SJCRH30 (cell line): ENCODE data around the gene MYLK4. TPM values are rescaled to one million over a fixed set of nuclear protein-coding genes. Genes with fewer than 3 reads are reported as not detected.

ENCODE experiments used
- DNase-seq, 2 experiments: peaks; one replicate each; pipeline ENCODE4 v3.0.0-alpha.2; 2015 to 2020
- H3K27ac ChIP-seq: fragments of 250-450 bp; sonication (Bioruptor Pico); 2 replicates; pipeline ENCODE4 v1.5.1; 2020; ENCODE audit warnings: mild to moderate bottlenecking, moderate library complexity
- H3K27me3 ChIP-seq: fragments of 250-450 bp; sonication (Bioruptor Pico); 2 replicates; pipeline ENCODE4 v1.5.1; 2020; ENCODE audit warnings: mild to moderate bottlenecking, moderate library complexity
- H3K36me3 ChIP-seq: fragments of 250-450 bp; sonication (Bioruptor Pico); 2 replicates; pipeline ENCODE4 v1.5.1; 2020; ENCODE audit warnings: mild to moderate bottlenecking, moderate library complexity
- H3K4me1 ChIP-seq: fragments of 250-450 bp; sonication (Bioruptor Pico); 2 replicates; pipeline ENCODE4 v1.5.1; 2020; ENCODE audit warnings: mild to moderate bottlenecking, moderate library complexity
- H3K4me3 ChIP-seq: fragments of 250-450 bp; sonication (Bioruptor Pico); 2 replicates; pipeline ENCODE4 v1.5.1; 2020; ENCODE audit warnings: mild to moderate bottlenecking, moderate library complexity
- H3K9me3 ChIP-seq: fragments of 250-450 bp; sonication (Bioruptor Pico); replicated peaks from 2 replicates; pipeline ENCODE4 v1.5.1; 2020; ENCODE audit warnings: mild to moderate bottlenecking, moderate library complexity
- total RNA-seq: library from RNA; depleted of rRNA; stranded (reverse); fragments of >200 nt; shearing (Covaris generic); gene quantifications from 2 replicates; pipeline ENCODE4 v1.2.3, GENCODE V29; 2014

MYLK4 gene
- total RNA-seq, 1 experiment from 2014 or later, result 3.0 TPM

DNA sequence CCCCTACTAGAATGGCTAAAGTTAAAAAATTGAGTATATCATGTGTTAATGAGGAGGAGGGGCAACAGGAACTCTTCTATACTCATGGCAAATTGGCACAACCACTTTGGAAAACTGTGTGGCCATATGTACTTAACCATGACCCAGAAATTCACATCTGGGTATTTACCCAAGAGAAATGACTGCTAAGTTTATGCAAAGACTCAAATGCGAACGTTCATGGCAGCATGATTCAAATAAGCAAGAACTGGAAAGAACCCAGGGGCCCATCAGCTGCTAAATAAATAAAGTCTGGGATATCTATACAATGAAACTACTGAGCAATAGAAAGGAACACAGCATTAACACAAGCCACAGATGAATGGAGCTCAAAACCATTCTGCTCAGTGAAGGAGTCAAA lies 107.6 kb downstream of the MYLK4 start:
- no peak for DNase-seq
- H3K4me1 ChIP-seq, result no peaks in the 10 kb centered on the region
- no peaks in the 10 kb centered on the region for H3K36me3 ChIP-seq
- no peak overlapping the region for H3K4me3 ChIP-seq
- no peaks in the 10 kb centered on the region for H3K27me3 ChIP-seq
- H3K9me3 ChIP-seq, result no peaks in the 10 kb centered on the region
- H3K27ac ChIP-seq, result no peak overlapping the region

GRCh38 chr6:2641044-2641725 lies 109.5 kb downstream of the MYLK4 start:
- Histone ChIP-seq H3K36me3 (no peaks in the 10 kb centered on the region), H3K27me3 (no peaks in the 10 kb centered on the region), H3K27ac (no peak overlapping the region), H3K9me3 (no peaks in the 10 kb centered on the region), H3K4me1 (no peaks in the 10 kb centered on the region), H3K4me3 (no peak overlapping the region)
- no peak for DNase-seq

GRCh38 chr6:2640551-2640950 lies 110.2 kb downstream of the MYLK4 start:
- H3K4me3 ChIP-seq, result no peak overlapping the region
- DNase-seq, result no peak
- no peaks in the 10 kb centered on the region for H3K4me1 ChIP-seq
- H3K9me3 ChIP-seq, result no peaks in the 10 kb centered on the region
- no peaks in the 10 kb centered on the region for H3K36me3 ChIP-seq
- H3K27me3 ChIP-seq, result no peaks in the 10 kb centered on the region
- no peak overlapping the region for H3K27ac ChIP-seq

DNA sequence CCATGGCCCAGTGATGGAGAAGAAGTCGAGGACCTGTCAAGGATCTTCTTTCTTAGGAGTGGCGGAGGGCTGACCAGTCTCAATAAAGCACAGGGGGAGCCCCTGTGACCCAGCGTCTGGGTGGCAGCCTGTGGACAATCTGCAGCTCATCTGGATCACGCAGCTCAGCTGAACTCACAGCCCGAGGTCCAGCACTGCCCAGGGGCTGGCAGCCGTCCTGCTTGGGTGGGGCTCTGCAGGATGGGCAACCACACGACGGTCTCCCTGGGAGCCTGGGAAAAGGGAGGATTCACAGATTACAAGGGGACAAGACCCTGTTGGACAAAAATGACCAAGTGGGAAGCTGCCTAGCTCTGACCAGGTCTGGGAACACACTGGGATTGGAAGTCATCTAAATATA lies 110.8 kb downstream of the MYLK4 start:
- Histone ChIP-seq H3K4me1 (no peaks in the 10 kb centered on the region), H3K27ac (no peak overlapping the region), H3K36me3 (no peaks in the 10 kb centered on the region), H3K4me3 (no peak overlapping the region), H3K9me3 (no peaks in the 10 kb centered on the region), H3K27me3 (no peaks in the 10 kb centered on the region)
- no peak for DNase-seq

- H3K4me1 ChIP-seq, result no peaks in the 10 kb centered on the region
- no peak overlapping the region for H3K4me3 ChIP-seq
- H3K36me3 ChIP-seq, result no peaks in the 10 kb centered on the region
- no peak overlapping the region for H3K27ac ChIP-seq
- no peak for DNase-seq
- no peaks in the 10 kb centered on the region for H3K9me3 ChIP-seq
- H3K27me3 ChIP-seq, result no peaks in the 10 kb centered on the region
Measured at GRCh38 chr6:2639167-2639566, 111.6 kb downstream of the MYLK4 start.

DNA sequence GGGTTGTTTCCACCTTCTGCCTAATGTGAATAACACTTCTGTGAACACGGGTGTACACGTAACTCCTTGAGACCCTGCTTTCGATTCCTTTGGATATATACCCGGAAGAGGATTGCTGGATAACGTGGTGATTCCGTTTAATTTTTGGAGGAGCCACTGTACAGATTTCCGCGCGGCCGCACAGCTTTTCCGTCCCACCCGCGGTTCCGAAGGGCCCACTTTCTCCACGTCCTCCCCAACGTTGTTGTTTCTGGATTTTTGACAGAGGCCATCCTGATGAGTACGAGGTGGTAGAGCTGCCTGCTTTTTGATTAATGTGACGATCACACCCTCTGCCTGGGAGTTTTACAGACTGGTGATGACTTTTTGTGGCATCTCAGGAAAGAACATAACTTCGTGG lies 114.0 kb downstream of the MYLK4 start:
- no peak for DNase-seq
- no peak overlapping the region for H3K27ac ChIP-seq
- no peaks in the 10 kb centered on the region for H3K36me3 ChIP-seq
- no peaks in the 10 kb centered on the region for H3K9me3 ChIP-seq
- H3K4me1 ChIP-seq, result peaks cover under 1% of the 10 kb centered on the region; the same call in 1 of the 2 replicates
- no peak overlapping the region for H3K4me3 ChIP-seq
- H3K27me3 ChIP-seq, result no peaks in the 10 kb centered on the region

DNA sequence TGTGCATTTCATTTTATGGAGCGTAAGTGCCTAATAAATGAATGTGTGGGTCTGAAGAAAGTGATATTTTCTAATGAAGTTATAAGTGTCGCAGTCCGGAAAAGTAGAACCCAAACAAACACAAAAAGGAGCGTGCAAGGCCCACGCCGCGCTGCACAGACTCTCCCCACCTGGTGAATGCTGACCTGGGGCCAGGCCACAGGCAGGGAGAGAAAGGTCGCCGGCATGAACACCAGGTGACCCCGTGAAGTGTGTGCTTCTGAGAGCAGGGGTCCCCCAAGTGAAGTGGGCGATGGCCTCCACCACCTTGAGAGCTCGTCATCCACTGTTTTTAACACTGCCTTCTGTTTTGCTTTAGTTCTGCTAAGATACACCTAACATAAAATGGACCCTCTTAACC lies 114.8 kb downstream of the MYLK4 start:
- Histone ChIP-seq H3K27me3 (no peaks in the 10 kb centered on the region), H3K4me3 (no peak overlapping the region), H3K36me3 (no peaks in the 10 kb centered on the region), H3K4me1 (peaks cover 8% of the 10 kb centered on the region), H3K27ac (no peak overlapping the region), H3K9me3 (no peaks in the 10 kb centered on the region)
- DNase-seq, result no peak

GRCh38 chr6:2634139-2634964 lies 116.4 kb downstream of the MYLK4 start:
- Histone ChIP-seq H3K27ac (no peak overlapping the region), H3K27me3 (no peaks in the 10 kb centered on the region), H3K4me1 (peaks cover 17% of the 10 kb centered on the region), H3K9me3 (no peaks in the 10 kb centered on the region), H3K4me3 (peak overlapping the region; percentile 36), H3K36me3 (no peaks in the 10 kb centered on the region)
- peak; percentile 63 to 81 for DNase-seq

DNA sequence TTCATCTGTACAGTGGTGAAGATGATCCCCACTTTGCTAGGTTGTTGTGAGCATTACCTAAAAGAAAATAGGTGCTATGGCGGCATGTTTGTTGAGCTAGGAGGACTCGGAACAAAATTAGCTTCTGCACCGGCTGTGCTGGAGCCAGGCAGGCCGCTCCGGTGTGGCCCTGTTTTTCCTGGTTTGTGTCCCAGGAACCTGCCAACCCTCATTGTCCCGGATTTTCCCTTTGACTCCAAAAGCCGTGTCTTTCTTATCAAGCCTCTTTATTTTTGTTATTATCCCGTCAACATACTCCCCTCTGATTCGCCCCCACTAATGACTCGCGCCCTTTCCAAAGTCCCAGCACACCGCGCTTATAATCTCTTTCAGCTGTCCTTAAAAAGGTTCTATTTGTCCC lies 117.0 kb downstream of the MYLK4 start:
- Histone ChIP-seq H3K27ac (no peak overlapping the region), H3K9me3 (no peaks in the 10 kb centered on the region)
- no peak for DNase-seq

DNA sequence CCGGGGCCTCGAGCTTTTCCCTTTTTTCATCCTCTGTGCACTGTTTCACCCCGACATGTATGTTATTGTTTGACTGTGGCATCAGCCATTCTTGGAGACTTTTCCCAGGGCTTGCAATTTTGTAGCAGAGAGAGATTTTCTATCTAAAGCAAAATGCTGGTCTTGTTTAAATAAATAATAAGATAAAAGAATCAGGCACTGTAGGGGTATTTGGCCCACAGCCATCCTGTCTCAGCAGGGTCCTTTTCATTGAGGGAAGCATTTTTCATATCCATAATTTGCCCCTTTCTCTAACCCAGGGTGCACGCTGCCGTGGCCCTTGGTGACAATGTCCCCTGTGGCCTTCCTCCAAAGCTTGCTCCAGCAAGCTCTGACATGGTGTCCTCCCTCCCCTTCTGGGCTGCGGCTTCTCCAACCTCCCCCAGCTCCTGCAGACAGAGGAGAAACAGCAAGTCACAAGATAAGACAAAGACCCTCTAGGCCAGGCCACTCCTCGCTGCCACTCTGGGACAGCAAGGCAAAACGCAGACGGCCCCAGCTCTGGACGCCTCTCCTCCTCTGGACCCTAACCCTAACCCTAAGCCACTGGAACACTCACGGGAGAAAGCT lies 117.6 kb downstream of the MYLK4 start:
- Histone ChIP-seq H3K27ac (no peak overlapping the region), H3K4me1 (peaks cover 17% of the 10 kb centered on the region), H3K9me3 (no peaks in the 10 kb centered on the region), H3K27me3 (no peaks in the 10 kb centered on the region), H3K4me3 (no peak overlapping the region), H3K36me3 (no peaks in the 10 kb centered on the region)
- DNase-seq, result no peak

More for the DNA sequence above, 117.0 kb downstream of the MYLK4 start:
- peaks cover 17% of the 10 kb centered on the region for H3K4me1 ChIP-seq
- no peak overlapping the region for H3K4me3 ChIP-seq
- H3K27me3 ChIP-seq, result no peaks in the 10 kb centered on the region
- no peaks in the 10 kb centered on the region for H3K36me3 ChIP-seq

- Histone ChIP-seq H3K27ac (no peak overlapping the region), H3K27me3 (no peaks in the 10 kb centered on the region), H3K36me3 (no peaks in the 10 kb centered on the region), H3K4me3 (no peak overlapping the region), H3K4me1 (peaks cover 17% of the 10 kb centered on the region), H3K9me3 (no peaks in the 10 kb centered on the region)
- no peak for DNase-seq
Measured at GRCh38 chr6:2632368-2632767, 118.4 kb downstream of the MYLK4 start.

DNA sequence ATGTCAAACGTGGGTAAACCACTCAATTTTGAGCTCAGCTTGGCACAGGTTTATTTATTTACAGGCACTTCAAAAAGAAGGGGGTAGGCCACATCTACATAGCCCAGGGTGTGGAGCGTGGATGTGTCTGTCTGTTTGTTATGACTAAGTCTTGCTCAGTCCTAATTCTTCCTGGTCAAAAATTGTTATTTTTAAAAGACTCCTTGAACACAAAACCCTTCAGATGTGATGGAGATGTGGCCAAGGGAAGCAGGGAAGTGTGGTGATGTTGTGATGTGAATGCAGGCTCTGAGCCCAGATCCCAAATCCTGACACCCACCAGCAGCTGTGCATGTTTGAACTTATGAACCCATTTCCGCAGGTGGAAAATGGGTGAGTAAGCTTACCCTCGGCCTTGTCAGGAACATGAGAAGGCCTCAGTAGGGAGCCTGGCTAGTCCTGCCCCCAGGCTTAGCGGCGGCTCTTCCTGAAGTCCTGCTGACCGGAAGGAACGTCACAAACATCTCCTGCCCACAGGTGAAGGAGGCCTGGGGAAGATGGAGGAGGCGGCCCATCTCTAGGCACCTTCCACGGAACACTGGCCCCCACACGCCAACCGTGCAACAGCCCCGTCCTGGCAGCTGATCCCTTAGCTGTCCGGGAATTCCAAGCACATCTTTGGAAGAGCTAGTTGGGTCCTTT lies 119.7 kb downstream of the MYLK4 start:
- Histone ChIP-seq H3K27ac (peak overlapping the region; percentile 46), H3K4me3 (no peak overlapping the region), H3K36me3 (no peaks in the 10 kb centered on the region), H3K4me1 (peaks cover 17% of the 10 kb centered on the region), H3K9me3 (no peaks in the 10 kb centered on the region), H3K27me3 (no peaks in the 10 kb centered on the region)
- peak; percentile 76 to 88 for DNase-seq

GRCh38 chr6:2630359-2630758 lies 120.4 kb downstream of the MYLK4 start:
- Histone ChIP-seq H3K4me3 (no peak overlapping the region), H3K27ac (peak overlapping the region; percentile 46), H3K36me3 (no peaks in the 10 kb centered on the region), H3K4me1 (peaks cover 17% of the 10 kb centered on the region), H3K9me3 (no peaks in the 10 kb centered on the region), H3K27me3 (no peaks in the 10 kb centered on the region)
- peak; percentile 26 to 57 for DNase-seq

DNA sequence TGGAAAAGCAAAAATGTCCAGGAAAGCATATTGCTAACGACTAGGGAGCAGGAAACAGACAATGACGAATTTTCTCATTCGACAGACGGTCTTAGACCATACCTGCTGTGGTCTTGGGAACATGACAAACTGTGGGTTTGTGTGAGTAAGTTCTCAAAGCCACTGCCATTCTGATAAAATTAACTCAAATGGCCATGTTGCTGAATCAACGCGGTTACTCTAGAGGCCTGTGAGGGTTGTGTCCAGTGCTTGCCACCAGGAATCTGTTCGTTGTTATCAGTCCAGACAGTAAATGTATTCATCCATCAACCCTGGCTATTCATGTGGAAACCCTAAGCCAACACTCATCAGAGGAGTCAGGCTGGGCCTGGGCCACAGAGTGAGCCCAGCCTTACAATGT lies 124.3 kb downstream of the MYLK4 start:
- Histone ChIP-seq H3K27me3 (no peaks in the 10 kb centered on the region), H3K27ac (no peak overlapping the region)

GRCh38 chr6:2625581-2625980 lies 125.1 kb downstream of the MYLK4 start:
- Histone ChIP-seq H3K27me3 (no peaks in the 10 kb centered on the region), H3K27ac (no peak overlapping the region), H3K36me3 (no peaks in the 10 kb centered on the region), H3K4me1 (peaks cover 6% of the 10 kb centered on the region), H3K4me3 (no peak overlapping the region), H3K9me3 (no peaks in the 10 kb centered on the region)
- DNase-seq, result no peak

More for the DNA sequence above, 124.3 kb downstream of the MYLK4 start:
- no peak overlapping the region for H3K4me3 ChIP-seq
- DNase-seq, result no peak
- no peaks in the 10 kb centered on the region for H3K9me3 ChIP-seq
- H3K36me3 ChIP-seq, result no peaks in the 10 kb centered on the region
- H3K4me1 ChIP-seq, result peaks cover 14% of the 10 kb centered on the region
